Measurements from ENCODE around the gene ABCA8. TPM values are rescaled to one million over a fixed set of nuclear protein-coding genes. Genes with fewer than 3 reads are reported as not detected.

ABCA8 gene
- polyA plus RNA-seq, 2 of the 4 experiments (the other 2 are of a cell fraction): 0.26 to 0.34 TPM

DNA sequence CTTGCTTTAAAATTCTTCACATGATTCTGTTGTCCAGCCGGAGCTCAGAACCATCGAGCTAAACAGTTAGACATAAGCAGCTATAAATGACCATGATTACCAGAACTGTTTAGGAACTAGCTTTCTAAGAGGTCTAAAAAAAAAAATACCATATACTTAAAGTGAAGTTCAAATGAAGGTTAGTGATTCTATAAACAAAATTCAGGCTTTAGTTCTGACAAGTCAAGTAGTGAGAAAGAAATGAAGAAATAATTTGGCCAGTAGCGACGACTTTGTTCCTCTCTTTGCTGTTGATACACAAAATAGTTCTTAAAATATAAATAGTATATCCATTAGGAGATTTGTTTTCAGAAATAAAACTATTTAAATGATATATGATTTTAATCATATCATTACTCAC is 27.7 kb downstream of the ABCA8 start:
- Histone ChIP-seq H3K4me2 (no peak overlapping the region), H3K9me3 (no peaks in the 10 kb centered on the region), H3K27ac (no peak overlapping the region), H3K4me1 (no peaks in the 10 kb centered on the region), H3K4me3 (no peak overlapping the region)
- CTCF ChIA-PET: interaction anchor here (1.0 to 1.4 kb wide), 2 partner anchors 133 to 151 kb away, joined by 3 read pairs; no protein-coding TSS in a partner anchor
- FAIRE-seq (no peak), ATAC-seq (no peak), DNase-seq (ENCODE audit: low read depth in 1 of 2, low spot score in 1 of 2) (no peak)
- TF ChIP-seq, protein P1, sequence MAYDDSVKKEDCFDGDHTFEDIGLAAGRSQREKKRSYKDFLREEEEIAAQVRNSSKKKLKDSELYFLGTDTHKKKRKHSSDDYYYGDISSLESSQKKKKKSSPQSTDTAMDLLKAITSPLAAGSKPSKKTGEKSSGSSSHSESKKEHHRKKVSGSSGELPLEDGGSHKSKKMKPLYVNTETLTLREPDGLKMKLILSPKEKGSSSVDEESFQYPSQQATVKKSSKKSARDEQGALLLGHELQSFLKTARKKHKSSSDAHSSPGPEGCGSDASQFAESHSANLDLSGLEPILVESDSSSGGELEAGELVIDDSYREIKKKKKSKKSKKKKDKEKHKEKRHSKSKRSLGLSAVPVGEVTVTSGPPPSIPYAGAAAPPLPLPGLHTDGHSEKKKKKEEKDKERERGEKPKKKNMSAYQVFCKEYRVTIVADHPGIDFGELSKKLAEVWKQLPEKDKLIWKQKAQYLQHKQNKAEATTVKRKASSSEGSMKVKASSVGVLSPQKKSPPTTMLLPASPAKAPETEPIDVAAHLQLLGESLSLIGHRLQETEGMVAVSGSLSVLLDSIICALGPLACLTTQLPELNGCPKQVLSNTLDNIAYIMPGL (CRISPR knock-in tag; IDR thresholded peaks at IDR 0.05; ENCODE audit: borderline replicate concordance): no peak
- no peak for TF ChIP-seq TFCP2L1 (CRISPR knock-in tag; IDR thresholded peaks at IDR 0.05)
- no peak for TF ChIP-seq JUNB (IDR thresholded peaks at IDR 0.05)
- TF ChIP-seq, protein P2, sequence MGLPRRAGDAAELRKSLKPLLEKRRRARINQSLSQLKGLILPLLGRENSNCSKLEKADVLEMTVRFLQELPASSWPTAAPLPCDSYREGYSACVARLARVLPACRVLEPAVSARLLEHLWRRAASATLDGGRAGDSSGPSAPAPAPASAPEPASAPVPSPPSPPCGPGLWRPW (IDR thresholded peaks at IDR 0.05): no peak
- TF ChIP-seq JUN (IDR thresholded peaks at IDR 0.05): no peak
- TF ChIP-seq FOSB (CRISPR knock-in tag; IDR thresholded peaks at IDR 0.05): no peak
- TF ChIP-seq FOXS1 (CRISPR knock-in tag; IDR thresholded peaks at IDR 0.05): no peak
- TF ChIP-seq, protein P3, sequence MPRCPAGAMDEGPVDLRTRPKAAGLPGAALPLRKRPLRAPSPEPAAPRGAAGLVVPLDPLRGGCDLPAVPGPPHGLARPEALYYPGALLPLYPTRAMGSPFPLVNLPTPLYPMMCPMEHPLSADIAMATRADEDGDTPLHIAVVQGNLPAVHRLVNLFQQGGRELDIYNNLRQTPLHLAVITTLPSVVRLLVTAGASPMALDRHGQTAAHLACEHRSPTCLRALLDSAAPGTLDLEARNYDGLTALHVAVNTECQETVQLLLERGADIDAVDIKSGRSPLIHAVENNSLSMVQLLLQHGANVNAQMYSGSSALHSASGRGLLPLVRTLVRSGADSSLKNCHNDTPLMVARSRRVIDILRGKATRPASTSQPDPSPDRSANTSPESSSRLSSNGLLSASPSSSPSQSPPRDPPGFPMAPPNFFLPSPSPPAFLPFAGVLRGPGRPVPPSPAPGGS (IDR thresholded peaks at IDR 0.05): no peak
- TF ChIP-seq KDM5A (IDR thresholded peaks at IDR 0.05): no peak
- POLR2A ChIA-PET: no interaction called here
- 64% methylated on average over 4 of the region's 4 CpGs for WGBS (ENCODE audit: missing lambda C conversion rate)

DNA sequence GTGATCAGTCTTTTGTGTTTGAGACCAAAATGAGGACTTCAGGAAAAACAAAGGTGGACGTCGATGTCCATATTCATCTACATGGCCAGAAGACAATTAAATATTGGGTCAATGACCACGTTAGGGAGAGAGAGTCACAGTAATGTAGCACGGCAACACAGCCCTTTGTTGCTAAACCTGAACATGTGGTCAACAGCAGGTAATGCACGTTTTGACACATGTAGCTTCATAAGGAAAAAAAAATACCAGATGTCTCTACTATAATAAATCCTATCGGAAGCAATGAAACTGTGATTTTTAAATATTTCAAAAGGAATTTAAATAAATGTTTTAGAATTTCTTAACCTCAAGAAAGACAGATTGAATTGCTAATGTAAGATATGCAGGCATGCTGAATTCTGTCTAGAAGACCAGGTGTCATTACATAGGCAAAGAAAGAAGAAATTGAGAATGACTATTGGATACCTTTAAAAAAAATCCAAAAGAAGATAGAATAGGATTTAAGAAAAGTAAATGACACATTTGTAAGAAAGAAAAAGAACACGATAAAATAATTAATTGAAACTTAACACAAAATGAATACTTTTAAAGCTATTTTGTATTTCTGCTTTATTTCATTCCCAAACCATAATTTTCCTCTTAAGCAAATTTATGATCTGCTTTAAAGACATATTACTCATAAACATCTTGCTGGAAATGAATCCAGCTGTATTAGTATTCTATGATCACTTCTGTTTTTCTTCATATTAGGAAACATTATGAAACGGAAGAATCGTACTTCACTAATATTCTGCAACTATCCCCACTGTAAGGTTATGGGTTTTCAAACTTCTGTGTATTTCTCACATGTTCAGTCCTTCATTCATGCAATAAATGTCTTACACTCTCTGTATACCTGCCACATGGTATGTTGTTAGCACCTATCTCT is 30.1 kb downstream of the ABCA8 start:
- 38% methylated on average over 9 of the region's 9 CpGs for WGBS (ENCODE audit: missing lambda C conversion rate)
- ChIA-PET POLR2A (no interaction called here), CTCF (interaction anchor here (2.1 kb wide), 1 partner anchor 148 kb away, joined by 5 read pairs; no protein-coding TSS in a partner anchor)
- TF ChIP-seq, protein P4, sequence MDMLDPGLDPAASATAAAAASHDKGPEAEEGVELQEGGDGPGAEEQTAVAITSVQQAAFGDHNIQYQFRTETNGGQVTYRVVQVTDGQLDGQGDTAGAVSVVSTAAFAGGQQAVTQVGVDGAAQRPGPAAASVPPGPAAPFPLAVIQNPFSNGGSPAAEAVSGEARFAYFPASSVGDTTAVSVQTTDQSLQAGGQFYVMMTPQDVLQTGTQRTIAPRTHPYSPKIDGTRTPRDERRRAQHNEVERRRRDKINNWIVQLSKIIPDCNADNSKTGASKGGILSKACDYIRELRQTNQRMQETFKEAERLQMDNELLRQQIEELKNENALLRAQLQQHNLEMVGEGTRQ (IDR thresholded peaks at IDR 0.05): no peak
- TF ChIP-seq ZC3H11A (IDR thresholded peaks at IDR 0.05): no peak
- TF ChIP-seq CHD4 (IDR thresholded peaks at IDR 0.05; ENCODE audit: borderline replicate concordance): no peak
- TF ChIP-seq NPAS2 (CRISPR knock-in tag; IDR thresholded peaks at IDR 0.05; ENCODE audit: borderline replicate concordance): no peak
- no peak for TF ChIP-seq ESRRA (IDR thresholded peaks at IDR 0.05; ENCODE audit: borderline replicate concordance, low read length)
- no peak for TF ChIP-seq HOXB13 (CRISPR knock-in tag; IDR thresholded peaks at IDR 0.05; ENCODE audit: low read depth)
- no peak for TF ChIP-seq KDM1A (IDR thresholded peaks at IDR 0.05; ENCODE audit: low read depth)
- TF ChIP-seq CEBPB (IDR thresholded peaks at IDR 0.05): no peak
- no peak for TF ChIP-seq CBX8 (IDR thresholded peaks at IDR 0.05)
- TF ChIP-seq, protein P3 (IDR thresholded peaks at IDR 0.05): no peak
- no peak for TF ChIP-seq ZSCAN20 (CRISPR knock-in tag; IDR thresholded peaks at IDR 0.05)
- TF ChIP-seq, protein P5, sequence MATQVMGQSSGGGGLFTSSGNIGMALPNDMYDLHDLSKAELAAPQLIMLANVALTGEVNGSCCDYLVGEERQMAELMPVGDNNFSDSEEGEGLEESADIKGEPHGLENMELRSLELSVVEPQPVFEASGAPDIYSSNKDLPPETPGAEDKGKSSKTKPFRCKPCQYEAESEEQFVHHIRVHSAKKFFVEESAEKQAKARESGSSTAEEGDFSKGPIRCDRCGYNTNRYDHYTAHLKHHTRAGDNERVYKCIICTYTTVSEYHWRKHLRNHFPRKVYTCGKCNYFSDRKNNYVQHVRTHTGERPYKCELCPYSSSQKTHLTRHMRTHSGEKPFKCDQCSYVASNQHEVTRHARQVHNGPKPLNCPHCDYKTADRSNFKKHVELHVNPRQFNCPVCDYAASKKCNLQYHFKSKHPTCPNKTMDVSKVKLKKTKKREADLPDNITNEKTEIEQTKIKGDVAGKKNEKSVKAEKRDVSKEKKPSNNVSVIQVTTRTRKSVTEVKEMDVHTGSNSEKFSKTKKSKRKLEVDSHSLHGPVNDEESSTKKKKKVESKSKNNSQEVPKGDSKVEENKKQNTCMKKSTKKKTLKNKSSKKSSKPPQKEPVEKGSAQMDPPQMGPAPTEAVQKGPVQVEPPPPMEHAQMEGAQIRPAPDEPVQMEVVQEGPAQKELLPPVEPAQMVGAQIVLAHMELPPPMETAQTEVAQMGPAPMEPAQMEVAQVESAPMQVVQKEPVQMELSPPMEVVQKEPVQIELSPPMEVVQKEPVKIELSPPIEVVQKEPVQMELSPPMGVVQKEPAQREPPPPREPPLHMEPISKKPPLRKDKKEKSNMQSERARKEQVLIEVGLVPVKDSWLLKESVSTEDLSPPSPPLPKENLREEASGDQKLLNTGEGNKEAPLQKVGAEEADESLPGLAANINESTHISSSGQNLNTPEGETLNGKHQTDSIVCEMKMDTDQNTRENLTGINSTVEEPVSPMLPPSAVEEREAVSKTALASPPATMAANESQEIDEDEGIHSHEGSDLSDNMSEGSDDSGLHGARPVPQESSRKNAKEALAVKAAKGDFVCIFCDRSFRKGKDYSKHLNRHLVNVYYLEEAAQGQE (IDR thresholded peaks at IDR 0.05): no peak
- TF ChIP-seq, protein P6, sequence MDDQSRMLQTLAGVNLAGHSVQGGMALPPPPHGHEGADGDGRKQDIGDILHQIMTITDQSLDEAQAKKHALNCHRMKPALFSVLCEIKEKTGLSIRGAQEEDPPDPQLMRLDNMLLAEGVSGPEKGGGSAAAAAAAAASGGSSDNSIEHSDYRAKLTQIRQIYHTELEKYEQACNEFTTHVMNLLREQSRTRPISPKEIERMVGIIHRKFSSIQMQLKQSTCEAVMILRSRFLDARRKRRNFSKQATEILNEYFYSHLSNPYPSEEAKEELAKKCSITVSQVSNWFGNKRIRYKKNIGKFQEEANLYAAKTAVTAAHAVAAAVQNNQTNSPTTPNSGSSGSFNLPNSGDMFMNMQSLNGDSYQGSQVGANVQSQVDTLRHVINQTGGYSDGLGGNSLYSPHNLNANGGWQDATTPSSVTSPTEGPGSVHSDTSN (IDR thresholded peaks at IDR 0.05): no peak
- TF ChIP-seq JUN (IDR thresholded peaks at IDR 0.05): no peak
- TF ChIP-seq, protein P2 (IDR thresholded peaks at IDR 0.05): no peak
- Histone ChIP-seq H3K4me3 (no peak overlapping the region), H3K9me3 (no peaks in the 10 kb centered on the region), H3K4me1 (no peaks in the 10 kb centered on the region), H3K4me2 (no peak overlapping the region), H3K27ac (no peak overlapping the region)
- no peak for FAIRE-seq
- ATAC-seq: no peak
- DNase-seq (ENCODE audit: low read depth in 1 of 2, low spot score in 1 of 2): no peak
